Endodermal cell (in vitro differentiated cells): ENCODE results near the gene SESN1. TPM values are rescaled to one million over a fixed set of nuclear protein-coding genes. Genes with fewer than 3 reads are reported as not detected.

ENCODE experiments used
- DNase-seq: peaks from one replicate; pipeline ENCODE4 v3.0.0-alpha.2; 2017
- H3K27ac ChIP-seq: 2 replicates; pipeline ENCODE4 v1.5.1; 2013; ENCODE audit warnings: mild to moderate bottlenecking, low read depth, low read length, moderate library complexity
- H3K27me3 ChIP-seq: 2 replicates; pipeline ENCODE4 v1.6.1; 2013; ENCODE audit warnings: mild to moderate bottlenecking, low read length, moderate library complexity; ENCODE audit not compliant: insufficient read depth, control insufficient read depth, poor library complexity, severe bottlenecking
- H3K36me3 ChIP-seq: 2 replicates; pipeline ENCODE4 v1.7.0; 2013; ENCODE audit warnings: mild to moderate bottlenecking, low read length, moderate library complexity; ENCODE audit not compliant: control insufficient read depth, insufficient read depth
- H3K4me1 ChIP-seq: one replicate; pipeline ENCODE4 v1.7.0; 2013; ENCODE audit warnings: low read length; ENCODE audit not compliant: control insufficient read depth, insufficient read depth
- H3K4me3 ChIP-seq: 2 replicates; pipeline ENCODE4 v1.5.1; 2013; ENCODE audit warnings: mild to moderate bottlenecking, low read length, moderate library complexity
- H3K9ac ChIP-seq: 2 replicates; pipeline ENCODE4 v1.6.1; 2013; ENCODE audit warnings: mild to moderate bottlenecking, low read length, moderate library complexity; ENCODE audit not compliant: poor library complexity, severe bottlenecking; ENCODE audit errors: extremely low read depth
- H3K9me3 ChIP-seq: 2 replicates; pipeline ENCODE4 v1.6.1; 2013; ENCODE audit warnings: mild to moderate bottlenecking, low read length, moderate library complexity; ENCODE audit not compliant: control insufficient read depth
- H3K27ac Mint-ChIP-seq: 2 replicates; pipeline ENCODE4 v1.8.0; 2020; ENCODE audit warnings: mixed read lengths
- H3K27me3 Mint-ChIP-seq: 2 replicates; pipeline ENCODE4 v1.8.0; 2021; ENCODE audit warnings: mild to moderate bottlenecking, mixed read lengths; ENCODE audit not compliant: insufficient read depth
- H3K36me3 Mint-ChIP-seq: 2 replicates; pipeline ENCODE4 v1.8.0; 2020; ENCODE audit warnings: low read depth, mixed read lengths
- H3K4me1 Mint-ChIP-seq: 2 replicates; pipeline ENCODE4 v1.8.0; 2020; ENCODE audit warnings: mixed read lengths
- H3K4me3 Mint-ChIP-seq: 2 replicates; pipeline ENCODE4 v1.8.0; 2020; ENCODE audit warnings: mild to moderate bottlenecking, moderate library complexity, mixed read lengths
- H3K9me3 Mint-ChIP-seq: 2 replicates; pipeline ENCODE4 v1.8.0; 2020; ENCODE audit warnings: mild to moderate bottlenecking, mixed read lengths
- WGBS, 2 experiments: methylation state at CpG; one replicate each; pipeline versions ENCODE4 v1.1.5 to v1.1.7; 2013; ENCODE audit warnings: missing lambda C conversion rate in 2 of 2, mixed read lengths in 1 of 2; ENCODE audit not compliant: insufficient coverage in 1 of 2, insufficient read length in 1 of 2; 5-methylcytosine and 5-hydroxymethylcytosine counted together
- total RNA-seq, 2 donors: library from RNA; stranded (reverse); fragmentation: NEBNext Ultra II Directional in 1 of 2; extraction: Animal tissue kit (Norgen Biotek cat#: 25700) in 1 of 2; gene quantifications; 2 replicates in 1 of 2; 3 replicates in 1 of 2; pipeline ENCODE4 v1.2.1, GENCODE V29; 2021
- TF ChIP-seq, protein P1 (sequence below): fragments of 200-600 bp; sonication (generic); conservative IDR thresholded peaks from 2 replicates; pipeline ENCODE4 v1.5.0; 2021; ENCODE audit warnings: antibody characterized with exemption, mild to moderate bottlenecking

SESN1 gene
- total RNA-seq, 2 donors from 2014 or later = 7.5 to 13.1 TPM

DNA sequence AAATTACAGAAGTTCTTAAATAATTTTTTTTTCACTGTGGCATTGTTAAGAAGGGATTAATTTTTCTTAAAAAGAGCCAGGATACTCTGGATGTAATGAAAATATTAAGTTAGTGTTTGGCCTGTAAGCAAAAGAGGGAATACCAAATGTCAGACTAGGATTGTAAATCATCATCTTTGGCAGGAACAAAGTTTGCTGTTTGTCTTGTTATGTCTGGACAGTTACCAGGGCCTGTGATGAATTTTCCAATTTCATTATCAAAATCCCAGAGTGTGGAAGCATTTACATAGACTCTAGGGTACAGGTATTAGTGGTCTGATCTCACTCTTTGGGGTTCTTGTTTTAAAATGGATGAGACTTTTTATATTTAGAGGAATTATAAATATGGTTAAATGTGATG lies 26.8 kb upstream of the SESN1 start:
- Histone ChIP-seq H3K27me3 (no peaks in the 10 kb centered on the region), H3K9me3 (no peaks in the 10 kb centered on the region)

DNA sequence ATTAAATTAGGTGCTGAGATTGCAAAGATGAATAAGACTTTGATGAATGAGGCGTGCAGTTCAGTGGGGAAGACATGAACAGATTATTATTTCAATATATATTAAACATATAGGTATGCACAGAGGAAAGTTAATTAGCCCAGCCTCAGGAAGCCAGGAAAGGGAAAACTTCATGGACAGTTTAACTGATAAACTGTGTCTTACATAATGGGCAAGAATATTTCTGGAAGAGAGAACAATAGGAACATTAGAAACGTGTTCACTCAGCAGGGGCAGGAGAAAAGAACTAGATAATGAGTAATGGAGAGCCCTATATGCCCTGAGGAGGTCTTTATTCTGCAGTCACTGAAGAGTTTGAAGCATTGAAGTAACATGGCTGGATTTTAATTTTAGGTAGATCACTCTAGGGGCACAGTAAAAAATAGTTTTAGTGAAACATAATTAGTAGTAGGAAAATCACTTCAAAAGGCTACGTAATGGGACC lies 24.3 kb upstream of the SESN1 start:
- no peak overlapping the region for H3K27ac ChIP-seq
- Mint-ChIP-seq H3K4me3 (no peak overlapping the region), H3K9me3 (no peaks in the 10 kb centered on the region), H3K36me3 (no peaks in the 10 kb centered on the region), H3K27ac (no peak overlapping the region), H3K4me1 (peaks cover 9% of the 10 kb centered on the region), H3K27me3 (no peaks in the 10 kb centered on the region)
- no peak overlapping the region for H3K9ac ChIP-seq
- WGBS, 2 experiments = 78 to 83% methylated on average over 2 to 3 of the region's 3 CpGs
- H3K4me3 ChIP-seq = no peak overlapping the region
- H3K36me3 ChIP-seq = no peaks in the 10 kb centered on the region
- DNase-seq = no peak
- H3K27me3 ChIP-seq = no peaks in the 10 kb centered on the region
- no peaks in the 10 kb centered on the region for H3K9me3 ChIP-seq
- TF ChIP-seq, protein P1, sequence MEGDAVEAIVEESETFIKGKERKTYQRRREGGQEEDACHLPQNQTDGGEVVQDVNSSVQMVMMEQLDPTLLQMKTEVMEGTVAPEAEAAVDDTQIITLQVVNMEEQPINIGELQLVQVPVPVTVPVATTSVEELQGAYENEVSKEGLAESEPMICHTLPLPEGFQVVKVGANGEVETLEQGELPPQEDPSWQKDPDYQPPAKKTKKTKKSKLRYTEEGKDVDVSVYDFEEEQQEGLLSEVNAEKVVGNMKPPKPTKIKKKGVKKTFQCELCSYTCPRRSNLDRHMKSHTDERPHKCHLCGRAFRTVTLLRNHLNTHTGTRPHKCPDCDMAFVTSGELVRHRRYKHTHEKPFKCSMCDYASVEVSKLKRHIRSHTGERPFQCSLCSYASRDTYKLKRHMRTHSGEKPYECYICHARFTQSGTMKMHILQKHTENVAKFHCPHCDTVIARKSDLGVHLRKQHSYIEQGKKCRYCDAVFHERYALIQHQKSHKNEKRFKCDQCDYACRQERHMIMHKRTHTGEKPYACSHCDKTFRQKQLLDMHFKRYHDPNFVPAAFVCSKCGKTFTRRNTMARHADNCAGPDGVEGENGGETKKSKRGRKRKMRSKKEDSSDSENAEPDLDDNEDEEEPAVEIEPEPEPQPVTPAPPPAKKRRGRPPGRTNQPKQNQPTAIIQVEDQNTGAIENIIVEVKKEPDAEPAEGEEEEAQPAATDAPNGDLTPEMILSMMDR = no peak
- H3K4me1 ChIP-seq = no peaks in the 10 kb centered on the region

More for the DNA sequence above, 26.8 kb upstream of the SESN1 start:
- DNase-seq = no peak
- no peaks in the 10 kb centered on the region for H3K4me1 ChIP-seq
- H3K27ac ChIP-seq = no peak overlapping the region
- Mint-ChIP-seq H3K9me3 (no peaks in the 10 kb centered on the region), H3K4me1 (peaks cover 7% of the 10 kb centered on the region), H3K36me3 (peaks cover 1% of the 10 kb centered on the region), H3K27ac (no peak overlapping the region), H3K4me3 (no peak overlapping the region), H3K27me3 (no peaks in the 10 kb centered on the region)
- H3K36me3 ChIP-seq = no peaks in the 10 kb centered on the region
- no peak overlapping the region for H3K4me3 ChIP-seq
- no peak overlapping the region for H3K9ac ChIP-seq
- TF ChIP-seq, protein P1 = no peak

DNA sequence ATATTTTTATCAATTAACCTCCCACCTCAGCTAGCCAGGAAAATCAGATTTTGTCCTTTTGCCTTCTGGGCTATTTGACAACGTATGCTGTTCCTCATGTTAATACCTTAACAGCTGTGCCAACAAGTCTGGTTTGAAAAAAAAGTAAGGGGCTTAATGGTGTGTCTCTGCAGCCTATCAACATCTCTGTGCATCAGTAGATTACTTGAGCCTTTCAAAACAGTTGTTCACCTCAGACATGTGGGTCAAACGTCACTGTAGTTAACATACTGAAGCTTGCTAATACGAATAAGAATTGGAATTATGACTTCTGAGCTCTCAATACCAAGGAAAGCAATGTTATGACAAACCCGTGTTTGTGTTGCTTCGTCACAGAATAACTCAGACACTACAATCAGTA lies 23.7 kb upstream of the SESN1 start:
- DNase-seq = no peak
- 95 to 96% methylated on average over 5 of the region's 5 CpGs for WGBS, 2 experiments

More for the DNA sequence above, 23.7 kb upstream of the SESN1 start:
- no peaks in the 10 kb centered on the region for H3K27me3 Mint-ChIP-seq
- Histone ChIP-seq H3K36me3 (no peaks in the 10 kb centered on the region), H3K9me3 (no peaks in the 10 kb centered on the region), H3K27me3 (no peaks in the 10 kb centered on the region), H3K27ac (no peak overlapping the region), H3K4me3 (no peak overlapping the region), H3K4me1 (no peaks in the 10 kb centered on the region), H3K9ac (no peak overlapping the region)
- no peak overlapping the region for H3K27ac Mint-ChIP-seq
- TF ChIP-seq, protein P1 = no peak
- H3K36me3 Mint-ChIP-seq = no peaks in the 10 kb centered on the region
- H3K4me1 Mint-ChIP-seq = peaks cover 9% of the 10 kb centered on the region
- no peaks in the 10 kb centered on the region for H3K9me3 Mint-ChIP-seq
- H3K4me3 Mint-ChIP-seq = no peak overlapping the region
